Loucy (cell line): ENCODE measurements around the gene PRKCZ.

Experiments used
- H2AFZ ChIP-seq: fragments of 200-600 bp; sonication (generic); 2 replicates; pipeline ENCODE4 v1.6.0; 2016; ENCODE audit warnings: antibody characterized with exemption, mild to moderate bottlenecking, low read length, moderate library complexity
- H3F3A ChIP-seq: fragments of 200-600 bp; 2 replicates; pipeline ENCODE4 v1.6.0; 2016; ENCODE audit warnings: antibody characterized with exemption, low read depth, mild to moderate bottlenecking
- H3K27me3 ChIP-seq: fragments of 200-600 bp; sonication (generic); 2 replicates; pipeline ENCODE4 v1.6.1; 2014; ENCODE audit warnings: low read length, mild to moderate bottlenecking; ENCODE audit not compliant: insufficient read depth, poor library complexity, severe bottlenecking
- H3K36me3 ChIP-seq: fragments of 200-600 bp; sonication (generic); 2 replicates; pipeline ENCODE4 v1.6.1; 2016; ENCODE audit warnings: low read length; ENCODE audit not compliant: insufficient read depth
- H3K4me1 ChIP-seq: fragments of 200-600 bp; sonication (generic); 2 replicates; pipeline ENCODE4 v1.5.1; 2014; ENCODE audit warnings: low read length, mild to moderate bottlenecking; ENCODE audit not compliant: insufficient read depth, poor library complexity, severe bottlenecking
- H3K4me2 ChIP-seq: fragments of 200-600 bp; sonication (generic); 2 replicates; pipeline ENCODE4 v1.6.0; 2014; ENCODE audit warnings: antibody characterized with exemption, low read length, low read depth, mild to moderate bottlenecking; ENCODE audit not compliant: poor library complexity, severe bottlenecking
- H3K4me3 ChIP-seq: fragments of 200-600 bp; sonication (generic); 2 replicates; pipeline ENCODE4 v1.5.1; 2014; ENCODE audit warnings: low read length, mild to moderate bottlenecking, mixed read lengths; ENCODE audit not compliant: poor library complexity, severe bottlenecking
- H3K79me2 ChIP-seq: fragments of 200-600 bp; sonication (generic); 2 replicates; pipeline ENCODE4 v1.6.1; 2014; ENCODE audit warnings: low read length; ENCODE audit not compliant: insufficient read depth
- H3K9ac ChIP-seq: fragments of 200-600 bp; sonication (generic); 2 replicates; pipeline ENCODE4 v1.6.0; 2014; ENCODE audit warnings: mild to moderate bottlenecking, low read depth, low read length, moderate library complexity; ENCODE audit not compliant: poor library complexity, severe bottlenecking
- H3K9me2 ChIP-seq: fragments of 200-600 bp; sonication (generic); replicated peaks from 2 replicates; pipeline ENCODE4 v1.6.1; 2016; ENCODE audit warnings: low read depth, low read length, mixed read lengths
- H3K9me3 ChIP-seq: fragments of 200-600 bp; sonication (generic); 2 replicates; pipeline ENCODE4 v1.6.1; 2014; ENCODE audit warnings: mild to moderate bottlenecking, antibody characterized with exemption, low read length, low read depth; ENCODE audit not compliant: insufficient read depth
- H4K20me1 ChIP-seq: fragments of 200-600 bp; sonication (generic); 2 replicates; pipeline ENCODE4 v1.6.0; 2014; ENCODE audit warnings: antibody characterized with exemption, low read length, mild to moderate bottlenecking; ENCODE audit not compliant: insufficient read depth, poor library complexity, severe bottlenecking
- CTCF ChIP-seq: fragments of 200-600 bp; sonication (generic); conservative IDR thresholded peaks from 2 replicates; pipeline ENCODE4 v1.5.1; 2014; ENCODE audit warnings: mild to moderate bottlenecking, antibody characterized with exemption, low read length
- EZH2phosphoT487 ChIP-seq: fragments of 200-600 bp; IDR thresholded peaks from 2 replicates; pipeline ENCODE4 v1.6.1; 2018; ENCODE audit warnings: antibody characterized with exemption, mild to moderate bottlenecking, moderate library complexity, borderline replicate concordance

PRKCZ gene

GRCh38 chr1:2031546-2032540, 18.4 kb upstream of the PRKCZ start:
- H3K36me3 ChIP-seq, result no peaks in the 10 kb centered on the region
- no peaks in the 10 kb centered on the region for H3K27me3 ChIP-seq
- TF ChIP-seq CTCF (no peak), EZH2phosphoT487 (no peak)
- H3K4me1 ChIP-seq, result no peaks in the 10 kb centered on the region
- no peak overlapping the region for H2AFZ ChIP-seq
- no peaks in the 10 kb centered on the region for H3K79me2 ChIP-seq
- H4K20me1 ChIP-seq, result no peaks in the 10 kb centered on the region
- no peak overlapping the region for H3K9ac ChIP-seq
- H3F3A ChIP-seq, result no peaks in the 10 kb centered on the region
- H3K9me2 ChIP-seq, result no peaks in the 10 kb centered on the region
- no peak overlapping the region for H3K4me3 ChIP-seq
- no peaks in the 10 kb centered on the region for H3K9me3 ChIP-seq
- H3K4me2 ChIP-seq, result no peak overlapping the region

- no peak overlapping the region for H3K9ac ChIP-seq
- no peaks in the 10 kb centered on the region for H4K20me1 ChIP-seq
- no peaks in the 10 kb centered on the region for H3K27me3 ChIP-seq
- H3K36me3 ChIP-seq, result no peaks in the 10 kb centered on the region
- H3K4me3 ChIP-seq, result no peak overlapping the region
- H2AFZ ChIP-seq, result no peak overlapping the region
- no peaks in the 10 kb centered on the region for H3K4me1 ChIP-seq
- no peak overlapping the region for H3K4me2 ChIP-seq
- no peaks in the 10 kb centered on the region for H3F3A ChIP-seq
- H3K79me2 ChIP-seq, result no peaks in the 10 kb centered on the region
- no peaks in the 10 kb centered on the region for H3K9me2 ChIP-seq
- H3K9me3 ChIP-seq, result no peaks in the 10 kb centered on the region
- no peak for TF ChIP-seq CTCF
- no peak for TF ChIP-seq EZH2phosphoT487
Observed at GRCh38 chr1:2032737-2033136, 17.5 kb upstream of the PRKCZ start.

- TF ChIP-seq CTCF, result no peak
- TF ChIP-seq EZH2phosphoT487, result no peak
- Histone ChIP-seq H2AFZ (no peak overlapping the region), H3K4me3 (no peak overlapping the region), H3F3A (no peaks in the 10 kb centered on the region), H3K4me2 (no peak overlapping the region), H3K9ac (no peak overlapping the region), H3K9me3 (no peaks in the 10 kb centered on the region), H3K9me2 (no peaks in the 10 kb centered on the region), H3K4me1 (no peaks in the 10 kb centered on the region), H4K20me1 (no peaks in the 10 kb centered on the region), H3K27me3 (no peaks in the 10 kb centered on the region), H3K79me2 (no peaks in the 10 kb centered on the region), H3K36me3 (no peaks in the 10 kb centered on the region)
Observed at GRCh38 chr1:2033165-2033564, 17.0 kb upstream of the PRKCZ start.
